ENCODE results near the gene SUGT1.
A peak's percentile ranks its signal among the peaks of the same experiment; 100 is the strongest.

Gene SUGT1

DNA sequence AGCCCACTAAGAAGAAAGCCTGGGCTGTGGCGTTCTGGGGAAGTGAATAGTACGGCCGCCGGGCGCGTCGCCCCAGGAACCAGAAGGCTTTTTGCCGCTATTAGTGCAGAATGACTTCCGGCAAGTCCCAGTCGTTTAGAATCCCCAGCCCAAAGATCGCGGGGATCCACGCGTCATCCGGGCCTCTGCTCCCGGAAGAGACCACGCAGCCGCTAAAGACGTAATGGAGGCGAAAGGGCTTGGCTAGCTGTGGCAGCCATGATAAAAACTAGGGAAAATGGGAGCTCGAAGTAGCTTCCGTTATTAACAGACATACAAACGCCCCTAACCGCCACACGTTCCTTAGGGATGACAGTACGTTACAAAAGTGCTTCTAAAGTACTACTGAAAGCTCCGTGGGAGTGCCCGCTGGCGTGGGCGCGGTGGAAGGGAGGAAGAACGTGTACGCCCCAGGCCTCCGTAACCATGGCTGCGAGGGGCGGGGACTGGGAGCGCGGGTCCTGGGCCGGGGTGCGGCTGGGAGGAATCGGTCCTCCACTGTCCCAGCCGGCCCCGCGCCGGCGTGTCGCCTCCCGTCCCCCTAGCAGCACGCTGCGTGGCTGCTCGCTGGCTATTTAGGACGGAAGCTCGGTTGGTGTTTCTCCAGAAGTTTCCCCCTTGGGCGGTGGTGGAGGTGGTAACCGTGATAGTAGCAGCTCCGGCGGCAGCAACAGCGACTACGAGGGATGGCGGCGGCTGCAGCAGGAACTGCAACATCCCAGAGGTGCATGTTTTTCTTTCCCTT, at the start of gene SUGT1:
SUGT1 (plus strand) TSS at position 641 of the 784 bp plus-strand sequence; CDS start at position 726, 85 bp downstream.
- ChIA-PET CTCF (interaction anchor here (0.6 to 4.0 kb wide), 12 partner anchors 12 to 499 kb away, joined by 3 to 24 read pairs (median 4); no protein-coding TSS in a partner anchor), POLR2A (interaction anchor here (0.6 to 2.6 kb wide), 13 partner anchors 10 to 458 kb away, joined by 3 to 35 read pairs (median 5); no protein-coding TSS in a partner anchor)
- peak within 1 kb of the TSS; percentile 87 for H3K27ac ChIP-seq (ENCODE audit: extremely low read depth, low read depth, low read length)
- H3K4me3 ChIP-seq (ENCODE audit: low read depth, low read length), result peak within 1 kb of the TSS; percentile 86
- H3K4me1 ChIP-seq (ENCODE audit: control insufficient read depth, insufficient read depth, low read length), result no peaks in the 10 kb centered on the region
- peaks cover 0 to 19% of the 10 kb centered on the region in 2 experiments for H3K36me3 ChIP-seq (ENCODE audit: control insufficient read depth in 2 of 2, insufficient read depth in 1 of 2, low read length in 2 of 2)
- H3K9me3 ChIP-seq (ENCODE audit: control insufficient read depth, insufficient read depth, low read depth, low read length), result no peaks in the 10 kb centered on the region
- 0 out of 2 replicates have a peak, but pooled peaks have one; percentile 14 for TF ChIP-seq ZNF843 (tag by site-specific recombination; IDR thresholded peaks at IDR 0.05)
- TF ChIP-seq, protein P1, sequence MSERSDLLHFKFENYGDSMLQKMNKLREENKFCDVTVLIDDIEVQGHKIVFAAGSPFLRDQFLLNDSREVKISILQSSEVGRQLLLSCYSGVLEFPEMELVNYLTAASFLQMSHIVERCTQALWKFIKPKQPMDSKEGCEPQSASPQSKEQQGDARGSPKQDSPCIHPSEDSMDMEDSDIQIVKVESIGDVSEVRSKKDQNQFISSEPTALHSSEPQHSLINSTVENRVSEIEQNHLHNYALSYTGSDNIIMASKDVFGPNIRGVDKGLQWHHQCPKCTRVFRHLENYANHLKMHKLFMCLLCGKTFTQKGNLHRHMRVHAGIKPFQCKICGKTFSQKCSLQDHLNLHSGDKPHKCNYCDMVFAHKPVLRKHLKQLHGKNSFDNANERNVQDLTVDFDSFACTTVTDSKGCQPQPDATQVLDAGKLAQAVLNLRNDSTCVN (tag by site-specific recombination; optimal IDR thresholded peaks at IDR 0.05), result peak; percentile 80
- TF ChIP-seq ZNF623 (tag by site-specific recombination; IDR thresholded peaks at IDR 0.05), result no peak
- no peak for TF ChIP-seq ZNF223 (tag by site-specific recombination; IDR thresholded peaks at IDR 0.05)
- no peak for TF ChIP-seq ZNF747 (tag by site-specific recombination; IDR thresholded peaks at IDR 0.05)
- TF ChIP-seq ZNF549 (tag by site-specific recombination; IDR thresholded peaks at IDR 0.05), result no peak
- no peak for TF ChIP-seq PRDM1 (tag by site-specific recombination; IDR thresholded peaks at IDR 0.05)
- no peak for TF ChIP-seq ZNF175 (tag by site-specific recombination; IDR thresholded peaks at IDR 0.05)
- TF ChIP-seq, protein P2, sequence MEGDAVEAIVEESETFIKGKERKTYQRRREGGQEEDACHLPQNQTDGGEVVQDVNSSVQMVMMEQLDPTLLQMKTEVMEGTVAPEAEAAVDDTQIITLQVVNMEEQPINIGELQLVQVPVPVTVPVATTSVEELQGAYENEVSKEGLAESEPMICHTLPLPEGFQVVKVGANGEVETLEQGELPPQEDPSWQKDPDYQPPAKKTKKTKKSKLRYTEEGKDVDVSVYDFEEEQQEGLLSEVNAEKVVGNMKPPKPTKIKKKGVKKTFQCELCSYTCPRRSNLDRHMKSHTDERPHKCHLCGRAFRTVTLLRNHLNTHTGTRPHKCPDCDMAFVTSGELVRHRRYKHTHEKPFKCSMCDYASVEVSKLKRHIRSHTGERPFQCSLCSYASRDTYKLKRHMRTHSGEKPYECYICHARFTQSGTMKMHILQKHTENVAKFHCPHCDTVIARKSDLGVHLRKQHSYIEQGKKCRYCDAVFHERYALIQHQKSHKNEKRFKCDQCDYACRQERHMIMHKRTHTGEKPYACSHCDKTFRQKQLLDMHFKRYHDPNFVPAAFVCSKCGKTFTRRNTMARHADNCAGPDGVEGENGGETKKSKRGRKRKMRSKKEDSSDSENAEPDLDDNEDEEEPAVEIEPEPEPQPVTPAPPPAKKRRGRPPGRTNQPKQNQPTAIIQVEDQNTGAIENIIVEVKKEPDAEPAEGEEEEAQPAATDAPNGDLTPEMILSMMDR (tag by site-specific recombination; IDR thresholded peaks at IDR 0.05), result peak; percentile 83; the same call in 1 of the 2 replicates
- no peak for TF ChIP-seq ZNF184 (tag by site-specific recombination; IDR thresholded peaks at IDR 0.05)
- no peak for TF ChIP-seq HOXC10 (CRISPR knock-in tag; IDR thresholded peaks at IDR 0.05)
- TF ChIP-seq KLF10 (tag by site-specific recombination; IDR thresholded peaks at IDR 0.05), result peak; percentile 83
- no peak for TF ChIP-seq ZSCAN16 (tag by site-specific recombination; IDR thresholded peaks at IDR 0.05)
- TF ChIP-seq ZXDB (tag by site-specific recombination; IDR thresholded peaks at IDR 0.05), result peak; percentile 87; the same call in 1 of the 2 replicates
- TF ChIP-seq, protein P3, sequence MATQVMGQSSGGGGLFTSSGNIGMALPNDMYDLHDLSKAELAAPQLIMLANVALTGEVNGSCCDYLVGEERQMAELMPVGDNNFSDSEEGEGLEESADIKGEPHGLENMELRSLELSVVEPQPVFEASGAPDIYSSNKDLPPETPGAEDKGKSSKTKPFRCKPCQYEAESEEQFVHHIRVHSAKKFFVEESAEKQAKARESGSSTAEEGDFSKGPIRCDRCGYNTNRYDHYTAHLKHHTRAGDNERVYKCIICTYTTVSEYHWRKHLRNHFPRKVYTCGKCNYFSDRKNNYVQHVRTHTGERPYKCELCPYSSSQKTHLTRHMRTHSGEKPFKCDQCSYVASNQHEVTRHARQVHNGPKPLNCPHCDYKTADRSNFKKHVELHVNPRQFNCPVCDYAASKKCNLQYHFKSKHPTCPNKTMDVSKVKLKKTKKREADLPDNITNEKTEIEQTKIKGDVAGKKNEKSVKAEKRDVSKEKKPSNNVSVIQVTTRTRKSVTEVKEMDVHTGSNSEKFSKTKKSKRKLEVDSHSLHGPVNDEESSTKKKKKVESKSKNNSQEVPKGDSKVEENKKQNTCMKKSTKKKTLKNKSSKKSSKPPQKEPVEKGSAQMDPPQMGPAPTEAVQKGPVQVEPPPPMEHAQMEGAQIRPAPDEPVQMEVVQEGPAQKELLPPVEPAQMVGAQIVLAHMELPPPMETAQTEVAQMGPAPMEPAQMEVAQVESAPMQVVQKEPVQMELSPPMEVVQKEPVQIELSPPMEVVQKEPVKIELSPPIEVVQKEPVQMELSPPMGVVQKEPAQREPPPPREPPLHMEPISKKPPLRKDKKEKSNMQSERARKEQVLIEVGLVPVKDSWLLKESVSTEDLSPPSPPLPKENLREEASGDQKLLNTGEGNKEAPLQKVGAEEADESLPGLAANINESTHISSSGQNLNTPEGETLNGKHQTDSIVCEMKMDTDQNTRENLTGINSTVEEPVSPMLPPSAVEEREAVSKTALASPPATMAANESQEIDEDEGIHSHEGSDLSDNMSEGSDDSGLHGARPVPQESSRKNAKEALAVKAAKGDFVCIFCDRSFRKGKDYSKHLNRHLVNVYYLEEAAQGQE (tag by site-specific recombination; IDR thresholded peaks at IDR 0.05), result 0 out of 2 replicates have a peak, but pooled peaks have one; percentile 14
- TF ChIP-seq ZNF202 (tag by site-specific recombination; IDR thresholded peaks at IDR 0.05; ENCODE audit: borderline replicate concordance), result no peak
- no peak for TF ChIP-seq GLI2 (tag by site-specific recombination; IDR thresholded peaks at IDR 0.05; ENCODE audit: borderline replicate concordance, low read depth)
- TF ChIP-seq SETDB1 (IDR thresholded peaks at IDR 0.05; ENCODE audit: insufficient read length, low read length), result no peak
- no peak for TF ChIP-seq ZNF132 (tag by site-specific recombination; IDR thresholded peaks at IDR 0.05; ENCODE audit: borderline replicate concordance)
- TF ChIP-seq, protein P4, sequence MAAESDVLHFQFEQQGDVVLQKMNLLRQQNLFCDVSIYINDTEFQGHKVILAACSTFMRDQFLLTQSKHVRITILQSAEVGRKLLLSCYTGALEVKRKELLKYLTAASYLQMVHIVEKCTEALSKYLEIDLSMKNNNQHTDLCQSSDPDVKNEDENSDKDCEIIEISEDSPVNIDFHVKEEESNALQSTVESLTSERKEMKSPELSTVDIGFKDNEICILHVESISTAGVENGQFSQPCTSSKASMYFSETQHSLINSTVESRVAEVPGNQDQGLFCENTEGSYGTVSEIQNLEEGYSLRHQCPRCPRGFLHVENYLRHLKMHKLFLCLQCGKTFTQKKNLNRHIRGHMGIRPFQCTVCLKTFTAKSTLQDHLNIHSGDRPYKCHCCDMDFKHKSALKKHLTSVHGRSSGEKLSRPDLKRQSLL (tag by site-specific recombination; IDR thresholded peaks at IDR 0.05), result no peak
- TF ChIP-seq, protein P5, sequence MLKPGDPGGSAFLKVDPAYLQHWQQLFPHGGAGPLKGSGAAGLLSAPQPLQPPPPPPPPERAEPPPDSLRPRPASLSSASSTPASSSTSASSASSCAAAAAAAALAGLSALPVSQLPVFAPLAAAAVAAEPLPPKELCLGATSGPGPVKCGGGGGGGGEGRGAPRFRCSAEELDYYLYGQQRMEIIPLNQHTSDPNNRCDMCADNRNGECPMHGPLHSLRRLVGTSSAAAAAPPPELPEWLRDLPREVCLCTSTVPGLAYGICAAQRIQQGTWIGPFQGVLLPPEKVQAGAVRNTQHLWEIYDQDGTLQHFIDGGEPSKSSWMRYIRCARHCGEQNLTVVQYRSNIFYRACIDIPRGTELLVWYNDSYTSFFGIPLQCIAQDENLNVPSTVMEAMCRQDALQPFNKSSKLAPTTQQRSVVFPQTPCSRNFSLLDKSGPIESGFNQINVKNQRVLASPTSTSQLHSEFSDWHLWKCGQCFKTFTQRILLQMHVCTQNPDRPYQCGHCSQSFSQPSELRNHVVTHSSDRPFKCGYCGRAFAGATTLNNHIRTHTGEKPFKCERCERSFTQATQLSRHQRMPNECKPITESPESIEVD (tag by site-specific recombination; IDR thresholded peaks at IDR 0.05), result no peak; the same call in 1 of the 2 replicates
- TF ChIP-seq ZNF394 (tag by site-specific recombination; IDR thresholded peaks at IDR 0.05; ENCODE audit: borderline replicate concordance), result peak; percentile 74; the same call in 1 of the 2 replicates
- no peak for TF ChIP-seq ZNF544 (tag by site-specific recombination; IDR thresholded peaks at IDR 0.05)
- peak; percentile 66 for TF ChIP-seq SP2 (tag by site-specific recombination; IDR thresholded peaks at IDR 0.05)
- TF ChIP-seq HOXD13 (CRISPR knock-in tag; IDR thresholded peaks at IDR 0.05; ENCODE audit: borderline replicate concordance), result no peak
- peak; percentile 70; the same call in 1 of the 2 replicates for TF ChIP-seq ZEB2 (tag by site-specific recombination; IDR thresholded peaks at IDR 0.05)
- TF ChIP-seq ZNF211 (tag by site-specific recombination; IDR thresholded peaks at IDR 0.05; ENCODE audit: low read depth), result no peak
- no peak; the same call in 1 of the 2 replicates for TF ChIP-seq ZSCAN23 (tag by site-specific recombination; IDR thresholded peaks at IDR 0.05)
- TF ChIP-seq ZNF391 (tag by site-specific recombination; IDR thresholded peaks at IDR 0.05; ENCODE audit: borderline replicate concordance, low read depth), result peak; percentile 6; the same call in 1 of the 2 replicates

Measured in HEK293 (cell line).